CD4-positive, alpha-beta T cell treated with Interferon gamma for 1 hour (primary cell): ENCODE measurements around the gene ZBTB7C.

ENCODE experiments used
- DNase-seq: peaks from one replicate; pipeline ENCODE4 v3.0.0-alpha.2; 2020

Gene ZBTB7C

GRCh38 chr18:48385596-48385995, 23.6 kb downstream of the ZBTB7C start:
- DNase-seq = no peak

GRCh38 chr18:48376934-48377333, 32.2 kb downstream of the ZBTB7C start:
- no peak for DNase-seq

- DNase-seq = no peak
These were observed 32.8 kb downstream of the ZBTB7C start for GRCh38 chr18:48376406-48376805.

- no peak for DNase-seq
These were observed 33.9 kb downstream of the ZBTB7C start for GRCh38 chr18:48375150-48375800.

GRCh38 chr18:48374423-48375149, 34.6 kb downstream of the ZBTB7C start:
- no peak for DNase-seq

- no peak for DNase-seq
These were observed 37.2 kb downstream of the ZBTB7C start for GRCh38 chr18:48371854-48372602.

GRCh38 chr18:48367557-48367956, 41.6 kb downstream of the ZBTB7C start:
- no peak for DNase-seq

GRCh38 chr18:48365965-48366364, 43.2 kb downstream of the ZBTB7C start:
- DNase-seq = no peak

GRCh38 chr18:48364146-48364545, 45.0 kb downstream of the ZBTB7C start:
- no peak for DNase-seq

GRCh38 chr18:48363175-48363574, 46.0 kb downstream of the ZBTB7C start:
- DNase-seq = no peak

GRCh38 chr18:48361801-48362200, 47.4 kb downstream of the ZBTB7C start:
- no peak for DNase-seq

GRCh38 chr18:48360376-48361021, 48.7 kb downstream of the ZBTB7C start:
- no peak for DNase-seq

GRCh38 chr18:48359626-48360025, 49.6 kb downstream of the ZBTB7C start:
- no peak for DNase-seq

GRCh38 chr18:48358868-48359267, 50.3 kb downstream of the ZBTB7C start:
- no peak for DNase-seq

- no peak for DNase-seq
These were observed 52.1 kb downstream of the ZBTB7C start for GRCh38 chr18:48356909-48357631.

- DNase-seq = no peak
These were observed 52.9 kb downstream of the ZBTB7C start for GRCh38 chr18:48356151-48356745.

- no peak for DNase-seq
These were observed 53.7 kb downstream of the ZBTB7C start for GRCh38 chr18:48355276-48356115.

- no peak for DNase-seq
These were observed 54.4 kb downstream of the ZBTB7C start for GRCh38 chr18:48354746-48355260.

- no peak for DNase-seq
These were observed 57.0 kb downstream of the ZBTB7C start for GRCh38 chr18:48352051-48352755.
